Measurements from ENCODE around the gene ZNF148. TPM values are rescaled to one million over a fixed set of nuclear protein-coding genes. Genes with fewer than 3 reads are reported as not detected.

ZNF148 gene
- total and polyA plus RNA-seq, 2 of the 4 experiments (the other 2 are of a cell fraction), result 9.4 to 65.2 TPM

DNA sequence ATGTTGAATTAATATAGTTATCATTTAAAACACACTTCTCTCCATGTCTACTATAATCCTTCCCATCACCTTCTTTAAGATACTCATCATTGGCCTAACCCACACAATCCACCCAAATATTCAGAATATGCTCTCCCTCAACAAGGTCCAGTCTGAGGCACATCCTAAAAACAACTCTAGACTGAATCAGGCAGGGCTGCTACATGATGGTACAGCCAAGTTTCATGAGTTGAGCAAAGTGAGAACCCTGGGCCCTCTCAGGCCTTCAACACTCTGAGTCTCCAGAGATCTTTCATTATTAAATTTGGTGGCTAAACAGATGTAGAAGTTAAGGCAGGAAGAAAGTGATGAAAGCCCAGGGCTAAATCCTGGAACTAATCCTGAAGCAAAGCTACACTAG is 16.2 kb downstream of the ZNF148 start:
- Histone ChIP-seq H3K36me3 (ENCODE audit: control insufficient read depth, insufficient read depth, low read length) (no peaks in the 10 kb centered on the region), H3K4me1 (ENCODE audit: control insufficient read depth, insufficient read depth, low read length) (no peaks in the 10 kb centered on the region), H4K91ac (ENCODE audit: insufficient read depth, low read depth, low read length) (no peak overlapping the region), H3K18ac (ENCODE audit: low read depth, low read length) (no peak overlapping the region), H2BK20ac (ENCODE audit: low read depth, low read length) (no peak overlapping the region), H3K9me3 (ENCODE audit: control insufficient read depth, insufficient read depth, low read length) (no peaks in the 10 kb centered on the region), H2BK120ac (ENCODE audit: low read depth, low read length) (no peak overlapping the region), H4K20me1 (ENCODE audit: insufficient read depth, low read length) (peaks cover 71% of the 10 kb centered on the region), H3K9me1 (ENCODE audit: insufficient read depth, low read length) (0 out of 2 replicates have a peak, but pooled peaks cover 3% of the 10 kb centered on the region), H2BK15ac (ENCODE audit: low read depth, low read length) (no peak overlapping the region), H3K14ac (replicated peaks; ENCODE audit: low read depth, low read length) (no peak overlapping the region), H3K4me3 (ENCODE audit: insufficient read depth, low read depth, low read length) (no peak overlapping the region), H2BK5ac (ENCODE audit: low read depth, low read length, poor library complexity, severe bottlenecking) (no peak overlapping the region), H2AFZ (replicated peaks; ENCODE audit: low read length, poor library complexity) (no peak overlapping the region), H3K23ac (ENCODE audit: low read depth, low read length) (no peak overlapping the region), H4K5ac (ENCODE audit: low read depth, low read length) (no peak overlapping the region), H2AK5ac (ENCODE audit: low read depth, low read length) (no peak overlapping the region), H3K56ac (ENCODE audit: extremely low read depth, insufficient read depth, low read length) (no peak overlapping the region), H4K8ac (ENCODE audit: low read depth in 2 of 2, low read length in 2 of 2) (no peak overlapping the region), H3K4ac (ENCODE audit: low read depth, low read length) (no peak overlapping the region), H2AK9ac (replicated peaks; ENCODE audit: low read depth, low read length, poor library complexity) (no peak overlapping the region), H3K79me1 (ENCODE audit: low read depth in 1 of 2, low read length in 2 of 2) (peaks cover 14 to 76% of the 10 kb centered on the region in 2 experiments; a peak in 3 of 4 replicates), H3K27me3 (ENCODE audit: control insufficient read depth, insufficient read depth, low read length) (no peaks in the 10 kb centered on the region), H3K4me2 (ENCODE audit: low read depth, low read length) (no peak overlapping the region), H3K27ac (ENCODE audit: insufficient read depth, low read length) (no peak overlapping the region), H3K9ac (ENCODE audit: low read depth, low read length) (no peak overlapping the region)
- ChIA-PET CTCF (no interaction called here), POLR2A (ENCODE audit: unreplicated experiment) (no interaction called here)
- intact Hi-C loops (cut with micrococcal nuclease) (no loop called here), dilution Hi-C loops (cut with HindIII; ENCODE audit: low sequenced_read_pairs, unreplicated experiment) (no loop called here), in situ Hi-C loops (cut with MboI; ENCODE audit: low sequenced_read_pairs) (no loop called here)
- BruUV-seq (replicated peaks), result no TSS peak
- DNase-seq (no peak), ATAC-seq (ENCODE audit: low read depth) (no peak)
- TF ChIP-seq CHD1 (IDR thresholded peaks at IDR 0.05; ENCODE audit: low read depth, low read length) (no peak), SMC3 (IDR thresholded peaks at IDR 0.05; ENCODE audit: low read depth, low read length) (no peak), RAD21 (IDR thresholded peaks at IDR 0.05; ENCODE audit: low read length) (no peak), MAZ (IDR thresholded peaks at IDR 0.05; ENCODE audit: borderline replicate concordance, low read depth, low read length) (no peak)
- TF ChIP-seq, protein P1, sequence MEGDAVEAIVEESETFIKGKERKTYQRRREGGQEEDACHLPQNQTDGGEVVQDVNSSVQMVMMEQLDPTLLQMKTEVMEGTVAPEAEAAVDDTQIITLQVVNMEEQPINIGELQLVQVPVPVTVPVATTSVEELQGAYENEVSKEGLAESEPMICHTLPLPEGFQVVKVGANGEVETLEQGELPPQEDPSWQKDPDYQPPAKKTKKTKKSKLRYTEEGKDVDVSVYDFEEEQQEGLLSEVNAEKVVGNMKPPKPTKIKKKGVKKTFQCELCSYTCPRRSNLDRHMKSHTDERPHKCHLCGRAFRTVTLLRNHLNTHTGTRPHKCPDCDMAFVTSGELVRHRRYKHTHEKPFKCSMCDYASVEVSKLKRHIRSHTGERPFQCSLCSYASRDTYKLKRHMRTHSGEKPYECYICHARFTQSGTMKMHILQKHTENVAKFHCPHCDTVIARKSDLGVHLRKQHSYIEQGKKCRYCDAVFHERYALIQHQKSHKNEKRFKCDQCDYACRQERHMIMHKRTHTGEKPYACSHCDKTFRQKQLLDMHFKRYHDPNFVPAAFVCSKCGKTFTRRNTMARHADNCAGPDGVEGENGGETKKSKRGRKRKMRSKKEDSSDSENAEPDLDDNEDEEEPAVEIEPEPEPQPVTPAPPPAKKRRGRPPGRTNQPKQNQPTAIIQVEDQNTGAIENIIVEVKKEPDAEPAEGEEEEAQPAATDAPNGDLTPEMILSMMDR (conservative IDR thresholded peaks at IDR 0.05; ENCODE audit: low read depth, low read length), result no peak
- TF ChIP-seq, protein P2, sequence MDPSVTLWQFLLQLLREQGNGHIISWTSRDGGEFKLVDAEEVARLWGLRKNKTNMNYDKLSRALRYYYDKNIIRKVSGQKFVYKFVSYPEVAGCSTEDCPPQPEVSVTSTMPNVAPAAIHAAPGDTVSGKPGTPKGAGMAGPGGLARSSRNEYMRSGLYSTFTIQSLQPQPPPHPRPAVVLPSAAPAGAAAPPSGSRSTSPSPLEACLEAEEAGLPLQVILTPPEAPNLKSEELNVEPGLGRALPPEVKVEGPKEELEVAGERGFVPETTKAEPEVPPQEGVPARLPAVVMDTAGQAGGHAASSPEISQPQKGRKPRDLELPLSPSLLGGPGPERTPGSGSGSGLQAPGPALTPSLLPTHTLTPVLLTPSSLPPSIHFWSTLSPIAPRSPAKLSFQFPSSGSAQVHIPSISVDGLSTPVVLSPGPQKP (IDR thresholded peaks at IDR 0.05; ENCODE audit: borderline replicate concordance, low read depth, low read length), result no peak

All from IMR-90 (cell line).